Osteoblast (primary cell): ENCODE measurements around the gene PBX3. TPM values are rescaled to one million over a fixed set of nuclear protein-coding genes. Genes with fewer than 3 reads are reported as not detected.

Source experiments
- DNase-seq: peaks from one replicate; pipeline ENCODE4 v3.0.0; 2011; ENCODE audit warnings: low spot score, mixed read lengths; ENCODE audit not compliant: insufficient read length; ENCODE audit errors: missing footprints
- H2AFZ ChIP-seq: 2 replicates; pipeline ENCODE4 v1.6.0; 2011; ENCODE audit warnings: mild to moderate bottlenecking, low read length
- H3K27ac ChIP-seq: 2 replicates; pipeline ENCODE4 v1.5.1; 2011; ENCODE audit warnings: mild to moderate bottlenecking, low read depth, low read length, moderate library complexity
- H3K27me3 ChIP-seq: 2 replicates; pipeline ENCODE4 v1.6.0; 2012; ENCODE audit warnings: mild to moderate bottlenecking, control low read depth, inconsistent platforms, low read length, moderate library complexity; ENCODE audit not compliant: insufficient read depth
- H3K36me3 ChIP-seq: 2 replicates; pipeline ENCODE4 v1.5.1; 2011; ENCODE audit warnings: mild to moderate bottlenecking, low read length, control low read depth, moderate library complexity; ENCODE audit not compliant: insufficient read depth
- H3K4me1 ChIP-seq: 2 replicates; pipeline ENCODE4 v1.5.1; 2011; ENCODE audit warnings: mild to moderate bottlenecking, low read length, control low read depth, moderate library complexity; ENCODE audit not compliant: insufficient read depth
- H3K4me2 ChIP-seq: 2 replicates; pipeline ENCODE4 v1.6.0; 2011; ENCODE audit warnings: mild to moderate bottlenecking, low read length; ENCODE audit not compliant: insufficient read depth
- H3K4me3 ChIP-seq: fragments of 200-600 bp; sonication (generic); 3 replicates; pipeline ENCODE4 v1.5.1; 2012; ENCODE audit warnings: mild to moderate bottlenecking, low read length, inconsistent platforms; ENCODE audit not compliant: insufficient read depth
- H3K79me2 ChIP-seq: 2 replicates; pipeline ENCODE4 v1.6.0; 2012; ENCODE audit warnings: mild to moderate bottlenecking, low read length, control low read depth, inconsistent platforms; ENCODE audit not compliant: insufficient read depth
- H3K9me3 ChIP-seq: 2 replicates; pipeline ENCODE4 v1.5.1; 2011; ENCODE audit warnings: low read depth, low read length, control low read depth
- H4K20me1 ChIP-seq: 2 replicates; pipeline ENCODE4 v1.6.0; 2012; ENCODE audit warnings: mild to moderate bottlenecking, low read length, control low read depth; ENCODE audit not compliant: insufficient read depth
- CTCF ChIP-seq: IDR thresholded peaks from 2 replicates; pipeline ENCODE4 v1.5.1; 2011; ENCODE audit warnings: mild to moderate bottlenecking, low read depth, low read length, moderate library complexity; ENCODE audit errors: extremely low read depth
- total RNA-seq: library from RNA; depleted of rRNA; stranded (reverse); fragments of >200 nt; gene quantifications from 2 replicates; pipeline ENCODE4 v1.2.3, GENCODE V29; 2012

Gene PBX3
- total RNA-seq, 1 donor = 34.7 TPM

GRCh38 chr9:125999504-125999881 lies 252.3 kb downstream of the PBX3 start:
- Histone ChIP-seq H2AFZ (no peak overlapping the region), H4K20me1 (no peaks in the 10 kb centered on the region), H3K27me3 (peaks cover 7% of the 10 kb centered on the region), H3K9me3 (no peaks in the 10 kb centered on the region), H3K4me2 (no peak overlapping the region), H3K4me1 (no peaks in the 10 kb centered on the region), H3K36me3 (no peaks in the 10 kb centered on the region), H3K27ac (no peak overlapping the region), H3K79me2 (no peaks in the 10 kb centered on the region), H3K4me3 (no peak overlapping the region)
- TF ChIP-seq CTCF = no peak
- peak; percentile 19 for DNase-seq

GRCh38 chr9:126000256-126000655 lies 253.1 kb downstream of the PBX3 start:
- Histone ChIP-seq H3K36me3 (no peaks in the 10 kb centered on the region), H4K20me1 (no peaks in the 10 kb centered on the region), H3K4me1 (no peaks in the 10 kb centered on the region), H3K9me3 (no peaks in the 10 kb centered on the region), H3K4me2 (no peak overlapping the region), H3K79me2 (no peaks in the 10 kb centered on the region), H3K27ac (no peak overlapping the region), H3K4me3 (no peak overlapping the region), H2AFZ (no peak overlapping the region), H3K27me3 (peaks cover 7% of the 10 kb centered on the region)
- DNase-seq = peak; percentile 50
- no peak for TF ChIP-seq CTCF

GRCh38 chr9:126000731-126001580 lies 253.8 kb downstream of the PBX3 start:
- Histone ChIP-seq H3K36me3 (no peaks in the 10 kb centered on the region), H2AFZ (no peak overlapping the region), H3K9me3 (no peaks in the 10 kb centered on the region), H3K27me3 (peaks cover 4% of the 10 kb centered on the region), H3K4me3 (no peak overlapping the region), H4K20me1 (no peaks in the 10 kb centered on the region), H3K79me2 (no peaks in the 10 kb centered on the region), H3K4me1 (no peaks in the 10 kb centered on the region), H3K4me2 (no peak overlapping the region), H3K27ac (no peak overlapping the region)
- no peak for TF ChIP-seq CTCF
- peak; percentile 56 for DNase-seq

GRCh38 chr9:126001581-126002225 lies 254.5 kb downstream of the PBX3 start:
- H3K27ac ChIP-seq = no peak overlapping the region
- no peak overlapping the region for H3K4me2 ChIP-seq
- no peaks in the 10 kb centered on the region for H4K20me1 ChIP-seq
- H3K4me3 ChIP-seq = no peak overlapping the region
- peaks cover 4% of the 10 kb centered on the region for H3K27me3 ChIP-seq
- no peak overlapping the region for H2AFZ ChIP-seq
- no peaks in the 10 kb centered on the region for H3K9me3 ChIP-seq
- peak; percentile 80 for DNase-seq
- no peaks in the 10 kb centered on the region for H3K4me1 ChIP-seq
- no peaks in the 10 kb centered on the region for H3K79me2 ChIP-seq
- no peak for TF ChIP-seq CTCF
- H3K36me3 ChIP-seq = no peaks in the 10 kb centered on the region
